VCaP (cell line): ENCODE data around the gene TIE1.

ENCODE experiments used
- H3K27ac ChIP-seq: fragments of 450-650 bp; 2 replicates; pipeline ENCODE4 v1.5.1; 2017
- TF ChIP-seq, protein P1 (sequence below): fragments of 450-650 bp; conservative IDR thresholded peaks from 2 replicates; pipeline ENCODE4 v1.5.1; 2017; ENCODE audit warnings: mild to moderate bottlenecking, moderate library complexity

The TIE1 gene

GRCh38 chr1:43274804-43275180 lies 26.0 kb upstream of the TIE1 start:
- TF ChIP-seq, protein P1, sequence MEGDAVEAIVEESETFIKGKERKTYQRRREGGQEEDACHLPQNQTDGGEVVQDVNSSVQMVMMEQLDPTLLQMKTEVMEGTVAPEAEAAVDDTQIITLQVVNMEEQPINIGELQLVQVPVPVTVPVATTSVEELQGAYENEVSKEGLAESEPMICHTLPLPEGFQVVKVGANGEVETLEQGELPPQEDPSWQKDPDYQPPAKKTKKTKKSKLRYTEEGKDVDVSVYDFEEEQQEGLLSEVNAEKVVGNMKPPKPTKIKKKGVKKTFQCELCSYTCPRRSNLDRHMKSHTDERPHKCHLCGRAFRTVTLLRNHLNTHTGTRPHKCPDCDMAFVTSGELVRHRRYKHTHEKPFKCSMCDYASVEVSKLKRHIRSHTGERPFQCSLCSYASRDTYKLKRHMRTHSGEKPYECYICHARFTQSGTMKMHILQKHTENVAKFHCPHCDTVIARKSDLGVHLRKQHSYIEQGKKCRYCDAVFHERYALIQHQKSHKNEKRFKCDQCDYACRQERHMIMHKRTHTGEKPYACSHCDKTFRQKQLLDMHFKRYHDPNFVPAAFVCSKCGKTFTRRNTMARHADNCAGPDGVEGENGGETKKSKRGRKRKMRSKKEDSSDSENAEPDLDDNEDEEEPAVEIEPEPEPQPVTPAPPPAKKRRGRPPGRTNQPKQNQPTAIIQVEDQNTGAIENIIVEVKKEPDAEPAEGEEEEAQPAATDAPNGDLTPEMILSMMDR: no peak
- no peak overlapping the region for H3K27ac ChIP-seq

GRCh38 chr1:43275826-43276620 lies 24.8 kb upstream of the TIE1 start:
- TF ChIP-seq, protein P1: no peak
- no peak overlapping the region for H3K27ac ChIP-seq

DNA sequence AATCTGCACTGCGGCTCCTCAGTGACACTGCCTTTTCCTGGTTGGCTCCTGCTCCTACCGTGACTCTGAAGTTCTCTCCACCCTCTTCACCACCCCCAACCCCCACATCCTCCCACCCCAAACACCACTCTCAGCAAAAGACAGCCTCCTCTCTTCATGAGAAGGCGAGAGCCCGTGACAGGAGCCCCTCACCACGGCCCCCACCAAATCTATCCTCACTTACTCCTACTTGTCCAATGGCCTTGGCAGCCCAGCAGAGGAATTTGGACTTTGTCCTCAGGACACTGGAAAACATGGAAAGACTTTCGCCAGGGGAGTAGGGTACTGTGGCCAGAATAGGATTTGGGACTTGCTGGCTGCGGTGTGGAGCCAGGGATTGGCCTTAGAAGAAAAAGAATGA lies 24.1 kb upstream of the TIE1 start:
- TF ChIP-seq, protein P1: no peak
- H3K27ac ChIP-seq: no peak overlapping the region

GRCh38 chr1:43277116-43277876 lies 23.5 kb upstream of the TIE1 start:
- TF ChIP-seq, protein P1: no peak
- H3K27ac ChIP-seq: no peak overlapping the region

GRCh38 chr1:43279161-43279560 lies 21.6 kb upstream of the TIE1 start:
- TF ChIP-seq, protein P1: no peak

DNA sequence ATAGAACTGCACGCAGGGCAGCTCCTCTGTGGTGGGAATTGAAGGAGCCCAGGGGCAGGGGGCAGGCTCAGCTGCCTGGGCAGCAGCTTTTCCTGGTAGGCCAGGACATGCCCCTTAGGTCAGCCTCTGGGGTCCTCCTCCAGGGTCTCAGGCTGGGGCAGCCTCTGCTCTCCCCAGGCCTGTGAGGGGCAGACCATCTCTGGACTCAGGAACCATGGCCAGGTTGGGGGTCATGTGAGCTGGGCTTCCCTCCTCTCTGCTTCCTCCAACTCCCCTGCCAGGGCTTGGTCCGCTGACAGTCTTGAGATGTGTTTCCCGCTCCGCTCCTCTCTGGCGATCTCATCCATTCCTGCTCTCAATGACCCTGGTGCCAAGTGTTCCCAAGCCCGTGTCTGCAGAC lies 21.1 kb upstream of the TIE1 start:
- no peak overlapping the region for H3K27ac ChIP-seq
- TF ChIP-seq, protein P1: no peak

More at GRCh38 chr1:43279161-43279560, 21.6 kb upstream of the TIE1 start:
- H3K27ac ChIP-seq: no peak overlapping the region

DNA sequence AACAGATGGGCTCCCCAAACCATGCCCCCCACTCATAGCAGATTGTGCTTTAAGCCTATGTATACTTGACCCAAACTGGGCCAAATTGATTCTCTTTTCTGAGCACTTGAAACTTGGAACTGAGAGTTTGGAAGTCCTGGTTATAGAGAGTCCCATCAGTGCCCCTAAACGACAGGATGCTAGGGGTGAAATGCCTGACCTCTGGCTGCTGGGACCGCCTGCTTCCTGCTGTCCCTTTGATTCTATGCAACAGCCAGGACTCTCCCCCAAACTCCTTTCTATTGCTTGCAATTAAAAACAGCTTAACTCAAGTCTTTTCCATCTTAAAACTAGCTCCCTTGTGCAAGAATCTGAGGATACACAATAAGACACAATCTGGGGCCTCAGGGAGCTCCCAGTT lies 20.1 kb upstream of the TIE1 start:
- TF ChIP-seq, protein P1: no peak
- H3K27ac ChIP-seq: no peak overlapping the region
